EH (cell line): ENCODE measurements around the gene ADAMTS4.

Experiments
- DNase-seq: peaks from one replicate; pipeline ENCODE4 v3.0.0-alpha.2; 2015; ENCODE audit warnings: low read depth

Gene ADAMTS4

DNA sequence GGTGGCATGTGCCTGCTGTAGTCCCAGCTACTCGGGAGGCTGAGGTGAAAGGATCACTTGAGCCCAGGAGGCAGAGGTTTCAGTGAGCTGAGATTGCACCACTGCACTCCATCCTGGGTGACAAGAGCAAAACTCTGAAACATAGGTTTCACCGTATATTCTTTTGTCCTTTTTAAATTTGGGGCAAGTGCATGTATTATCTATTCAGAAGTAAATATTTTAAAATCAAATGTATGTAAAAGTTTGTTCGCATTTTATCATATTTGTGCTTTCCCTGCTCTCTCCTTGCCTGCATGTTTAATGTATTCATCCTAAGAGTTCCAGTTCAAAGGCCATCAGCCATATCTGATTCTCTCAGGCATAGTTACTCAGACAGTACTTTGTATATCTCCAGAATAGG, 53.0 kb downstream of the ADAMTS4 start:
- no peak for DNase-seq

DNA sequence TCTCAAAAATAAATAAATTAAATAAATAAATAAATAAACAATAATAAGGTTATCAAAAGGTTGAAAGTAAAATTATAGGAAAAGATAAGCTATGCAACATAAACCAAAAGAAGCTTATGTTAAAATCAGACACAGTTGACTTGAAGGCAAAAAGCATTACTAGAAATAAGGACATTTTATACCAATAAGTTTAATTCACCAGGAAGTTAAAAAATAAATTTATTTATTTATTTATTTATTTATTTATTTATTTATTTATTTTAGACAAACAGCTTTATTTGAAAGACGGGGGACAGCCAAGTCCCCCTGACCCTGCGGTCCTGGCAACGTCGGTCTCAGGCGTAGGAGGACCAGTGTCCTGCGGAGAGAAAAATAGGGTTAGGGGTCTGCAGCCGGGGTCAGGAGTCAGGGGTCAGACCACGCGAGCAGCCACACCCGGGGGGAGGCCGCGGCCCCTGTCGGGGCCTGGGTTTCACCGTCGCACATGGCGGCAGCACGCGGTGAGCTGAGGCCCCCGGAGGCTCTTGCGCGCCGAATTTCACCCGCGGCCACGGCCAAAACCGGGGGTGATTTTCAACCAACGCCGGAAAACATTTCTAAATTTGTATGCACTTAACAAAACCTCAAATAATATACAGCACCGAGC, 58.0 kb downstream of the ADAMTS4 start:
- no peak for DNase-seq

DNA sequence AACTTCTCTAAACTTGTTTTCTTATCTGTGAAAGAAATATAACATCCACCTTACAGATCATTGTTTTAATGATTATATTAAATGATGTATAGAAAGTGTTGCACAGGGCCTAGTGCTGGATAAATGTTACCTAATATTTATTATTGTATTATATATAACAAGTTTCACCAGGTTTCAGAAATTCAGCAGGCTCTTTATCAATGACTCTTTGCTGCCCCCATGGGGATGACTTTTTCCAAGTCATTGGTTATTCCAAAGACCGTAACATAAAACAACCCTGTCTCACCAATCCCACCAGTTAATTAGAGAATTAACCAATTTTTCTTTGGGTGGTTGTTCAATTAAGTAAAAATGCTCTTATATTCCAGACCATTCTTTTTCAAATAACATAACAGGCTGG, 59.1 kb downstream of the ADAMTS4 start:
- DNase-seq = peak; percentile 53

DNA sequence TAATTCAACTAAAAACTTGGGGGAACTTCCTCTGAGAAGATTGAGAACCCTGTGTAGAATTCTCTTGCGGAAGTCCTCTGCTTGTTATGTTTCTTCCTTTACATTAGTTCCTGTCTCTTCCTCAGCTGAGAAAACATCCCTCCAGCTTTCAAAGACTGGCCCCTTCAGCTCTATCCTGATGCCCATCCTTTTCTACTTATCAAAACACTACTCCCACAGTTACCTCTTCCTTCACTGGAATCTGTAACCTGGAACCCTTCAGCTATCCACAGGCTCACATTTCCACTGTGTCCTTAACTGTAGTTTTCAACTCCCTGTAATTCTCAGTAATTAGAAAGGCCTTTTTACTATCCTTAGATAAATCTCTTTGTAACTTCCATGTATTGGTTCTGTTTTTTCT, 60.4 kb downstream of the ADAMTS4 start:
- DNase-seq = no peak

DNA sequence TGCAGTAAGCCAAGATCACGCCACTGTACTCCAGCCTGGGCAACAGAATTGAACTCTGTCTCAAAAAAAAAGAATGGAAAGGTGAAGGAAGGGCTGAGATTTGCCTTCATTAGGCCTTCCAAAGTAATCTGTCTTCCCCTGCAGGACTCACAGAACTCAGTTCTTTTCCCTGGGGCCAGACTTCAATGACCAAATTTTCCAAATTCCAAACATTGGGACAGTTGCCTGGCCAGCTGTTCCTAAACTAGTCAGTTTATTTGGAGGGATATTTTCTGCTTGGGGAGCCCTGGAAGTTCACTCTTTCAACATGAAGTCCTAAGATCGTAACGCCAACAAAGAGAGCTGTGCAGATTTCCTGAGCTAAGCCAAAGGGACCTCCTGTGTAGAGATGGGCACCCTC, 61.0 kb downstream of the ADAMTS4 start:
- peak; percentile 21 for DNase-seq
